ENCODE data around the gene GTF2F2. TPM values are rescaled to one million over a fixed set of nuclear protein-coding genes. Genes with fewer than 3 reads are reported as not detected.

Gene GTF2F2
- total and polyA plus RNA-seq, 2 donors (not counting 1 experiment from before 2014, with no cell fraction given): 5.9 to 19.6 TPM

GRCh38 chr13:45101327-45102018 lies 18.8 kb upstream of the GTF2F2 start:
- H3K4me1 ChIP-seq (ENCODE audit: control insufficient read depth in 2 of 2, insufficient read depth in 2 of 2, low read length in 2 of 2): no peaks in the 10 kb centered on the region
- WGBS (ENCODE audit: insufficient coverage): 90% methylated on average over 2 of the region's 10 CpGs
- H4K20me1 ChIP-seq (ENCODE audit: control insufficient read depth, insufficient read depth, low read length, poor library complexity, severe bottlenecking): no peaks in the 10 kb centered on the region
- DNase-seq (no peak), ATAC-seq (ENCODE audit: low read depth) (no peak)
- ChIA-PET POLR2A (no interaction called here), CTCF (interaction anchor here (1.1 to 1.3 kb wide), 2 partner anchors 54 to 180 kb away, joined by 3 to 6 read pairs; no protein-coding TSS in a partner anchor)
- no peak overlapping the region for H3K9ac ChIP-seq (ENCODE audit: low read length)
- TF ChIP-seq CTCF (IDR thresholded peaks at IDR 0.05) (no peak), EZH2 (IDR thresholded peaks at IDR 0.05; ENCODE audit: borderline replicate concordance, insufficient read depth, low read depth, low read length, poor library complexity, severe bottlenecking) (no peak)
- Mint-ChIP-seq H3K27me3 (peaks cover 9% of the 10 kb centered on the region), H3K9me3 (ENCODE audit: insufficient read depth) (no peaks in the 10 kb centered on the region), H3K27ac (no peak overlapping the region), H3K4me1 (peaks cover 2% of the 10 kb centered on the region), H3K4me3 (no peak overlapping the region)
- intact Hi-C loops (cut with micrococcal nuclease): no loop called here
- H3K36me3 ChIP-seq (replicated peaks in 1 of 2; ENCODE audit: control extremely low read depth in 1 of 2, control insufficient read depth in 1 of 2, extremely low read depth in 1 of 2, insufficient read depth in 2 of 2, low read length in 1 of 2): no peaks in the 10 kb centered on the region
- no peaks in the 10 kb centered on the region for H3K79me2 ChIP-seq (ENCODE audit: control insufficient read depth, insufficient read depth, low read length)
- H2AFZ ChIP-seq (ENCODE audit: insufficient read depth, low read depth, low read length, poor library complexity, severe bottlenecking): no peak overlapping the region
- no peak overlapping the region for H3K27ac ChIP-seq (ENCODE audit: low read length in 2 of 2)
- peaks cover 0 to 3% (median 0%) of the 10 kb centered on the region in 4 experiments for H3K27me3 ChIP-seq (replicated peaks in 1 of 4; ENCODE audit: control extremely low read depth in 1 of 4, control insufficient read depth in 3 of 4, insufficient read depth in 4 of 4, low read length in 3 of 4)
- H3K4me3 ChIP-seq (ENCODE audit: control extremely low read depth in 1 of 5, extremely low read depth in 1 of 5, insufficient read depth in 1 of 5, low read depth in 2 of 5, low read length in 4 of 5): no peak overlapping the region
- no peak overlapping the region for H3K4me2 ChIP-seq (replicated peaks; ENCODE audit: low read depth, low read length, poor library complexity, severe bottlenecking)
- peaks cover 0 to 3% (median 0%) of the 10 kb centered on the region in 3 donors for H3K9me3 ChIP-seq (ENCODE audit: control extremely low read depth in 1 of 3, control insufficient read depth in 2 of 3, insufficient read depth in 1 of 3, low read length in 2 of 3)

- intact Hi-C loops (cut with micrococcal nuclease): no loop called here
- H4K20me1 ChIP-seq (ENCODE audit: control insufficient read depth, insufficient read depth, low read length, poor library complexity, severe bottlenecking): no peaks in the 10 kb centered on the region
- 89% methylated on average over 4 of the region's 6 CpGs for WGBS (ENCODE audit: insufficient coverage)
- H3K9me3 ChIP-seq (ENCODE audit: control extremely low read depth in 1 of 3, control insufficient read depth in 2 of 3, insufficient read depth in 1 of 3, low read length in 2 of 3): peaks cover 0 to 3% (median 0%) of the 10 kb centered on the region in 3 donors
- H3K4me1 ChIP-seq (ENCODE audit: control insufficient read depth in 2 of 2, insufficient read depth in 2 of 2, low read length in 2 of 2): no peaks in the 10 kb centered on the region
- no peak for TF ChIP-seq CTCF (IDR thresholded peaks at IDR 0.05)
- no peak for TF ChIP-seq EZH2 (IDR thresholded peaks at IDR 0.05; ENCODE audit: borderline replicate concordance, insufficient read depth, low read depth, low read length, poor library complexity, severe bottlenecking)
- CTCF ChIA-PET: interaction anchor here (1.1 to 1.3 kb wide), 2 partner anchors 55 to 179 kb away, joined by 3 to 6 read pairs; no protein-coding TSS in a partner anchor
- H3K9ac ChIP-seq (ENCODE audit: low read length): no peak overlapping the region
- no peaks in the 10 kb centered on the region for H3K79me2 ChIP-seq (ENCODE audit: control insufficient read depth, insufficient read depth, low read length)
- ATAC-seq (ENCODE audit: low read depth): no peak
- H3K9me3 Mint-ChIP-seq (ENCODE audit: insufficient read depth): no peaks in the 10 kb centered on the region
- H3K4me3 Mint-ChIP-seq: no peak overlapping the region
- peaks cover 0 to 3% (median 0%) of the 10 kb centered on the region in 4 experiments for H3K27me3 ChIP-seq (replicated peaks in 1 of 4; ENCODE audit: control extremely low read depth in 1 of 4, control insufficient read depth in 3 of 4, insufficient read depth in 4 of 4, low read length in 3 of 4)
- no peaks in the 10 kb centered on the region for H3K36me3 ChIP-seq (replicated peaks in 1 of 2; ENCODE audit: control extremely low read depth in 1 of 2, control insufficient read depth in 1 of 2, extremely low read depth in 1 of 2, insufficient read depth in 2 of 2, low read length in 1 of 2)
- no peak overlapping the region for H3K4me2 ChIP-seq (replicated peaks; ENCODE audit: low read depth, low read length, poor library complexity, severe bottlenecking)
- peaks cover 12% of the 10 kb centered on the region for H3K27me3 Mint-ChIP-seq
- H3K4me1 Mint-ChIP-seq: peaks cover 2% of the 10 kb centered on the region
- DNase-seq: no peak
- H3K27ac ChIP-seq (ENCODE audit: low read length in 2 of 2): no peak overlapping the region
- POLR2A ChIA-PET: interaction anchor here (0.7 kb wide), 1 partner anchor 50 kb away, joined by 3 read pairs; no protein-coding TSS in a partner anchor
- H2AFZ ChIP-seq (ENCODE audit: insufficient read depth, low read depth, low read length, poor library complexity, severe bottlenecking): no peak overlapping the region
- no peak overlapping the region for H3K27ac Mint-ChIP-seq
- H3K4me3 ChIP-seq (ENCODE audit: control extremely low read depth in 1 of 5, extremely low read depth in 1 of 5, insufficient read depth in 1 of 5, low read depth in 2 of 5, low read length in 4 of 5): no peak overlapping the region
Measured at GRCh38 chr13:45102136-45102507, 18.2 kb upstream of the GTF2F2 start.
